Right atrium auricular region (tissue), 2 donors: ENCODE data around the gene PRR16. TPM values are rescaled to one million over a fixed set of nuclear protein-coding genes. Genes with fewer than 3 reads are reported as not detected.
A peak's percentile ranks its signal among the peaks of the same experiment; 100 is the strongest.

ENCODE experiments used
- DNase-seq: peaks from one replicate; pipeline ENCODE4 v3.0.0-alpha.2; 2019; ENCODE audit warnings: low spot score
- H3K27ac ChIP-seq, 2 donors: fragments of 200-600 bp; sonication (generic); 1 replicate in 1 of 2; 2 replicates in 1 of 2; pipeline ENCODE4 v1.5.1; 2016 to 2019
- H3K27me3 ChIP-seq, 2 donors: fragments of 200-600 bp; sonication (generic); one replicate each; pipeline versions ENCODE4 v1.5.1 to v1.6.0; 2017 to 2019
- H3K36me3 ChIP-seq: fragments of 200-600 bp; sonication (generic); one replicate; pipeline ENCODE4 v1.5.1; 2016
- H3K4me1 ChIP-seq, 2 donors: fragments of 200-600 bp; sonication (generic); one replicate each; pipeline versions ENCODE4 v1.5.1 to v1.6.0; 2017 to 2019
- H3K4me3 ChIP-seq, 2 donors: fragments of 200-600 bp; sonication (generic); 1 replicate in 1 of 2; 2 replicates in 1 of 2; pipeline ENCODE4 v1.5.1; 2017 to 2019; ENCODE audit warnings: mild to moderate bottlenecking in 1 of 2, moderate library complexity in 1 of 2
- H3K9me3 ChIP-seq, 2 donors: fragments of 200-600 bp; sonication (generic); one replicate each; pipeline ENCODE4 v1.5.1; 2019
- CTCF ChIP-seq, 2 donors: fragments of 200-600 bp; sonication (generic); IDR thresholded peaks; one replicate each; pipeline ENCODE4 v1.5.1; 2019; ENCODE audit warnings: antibody characterized with exemption in 2 of 2
- total RNA-seq, 2 donors: library from RNA; depleted of rRNA; stranded (reverse); fragments of >200 nt; gene quantifications; one replicate each; pipeline ENCODE4 v1.1.0, GENCODE V29; 2016

The PRR16 gene
- total RNA-seq, 2 donors from 2014 or later, result 1.7 to 6.3 TPM

- Histone ChIP-seq H3K27me3 (no peaks in the 10 kb centered on the region), H3K4me1 (peaks cover 0 to 15% of the 10 kb centered on the region in 2 donors), H3K36me3 (no peaks in the 10 kb centered on the region), H3K27ac (no peak overlapping the region), H3K4me3 (no peak overlapping the region), H3K9me3 (no peaks in the 10 kb centered on the region)
- no peak for TF ChIP-seq CTCF (IDR thresholded peaks at IDR 0.05)
- DNase-seq, result no peak
Observed at GRCh38 chr5:120463006-120463680, 957 bp upstream of the PRR16 start.

GRCh38 chr5:120464627-120465435 is 731 bp downstream of the PRR16 start:
- Histone ChIP-seq H3K4me1 (peaks cover 0 to 15% of the 10 kb centered on the region in 2 donors), H3K36me3 (no peaks in the 10 kb centered on the region), H3K27me3 (no peaks in the 10 kb centered on the region), H3K4me3 (peak overlapping the region; percentile 59 to 65), H3K27ac (peak overlapping the region; percentile 66 to 89), H3K9me3 (no peaks in the 10 kb centered on the region)
- peak; percentile 58 for DNase-seq
- no peak for TF ChIP-seq CTCF (IDR thresholded peaks at IDR 0.05)

GRCh38 chr5:120465436-120465961 is 1.4 kb downstream of the PRR16 start:
- no peaks in the 10 kb centered on the region for H3K27me3 ChIP-seq
- no peak for DNase-seq
- no peak for TF ChIP-seq CTCF (IDR thresholded peaks at IDR 0.05)
- H3K9me3 ChIP-seq, result no peaks in the 10 kb centered on the region
- peaks cover 0 to 15% of the 10 kb centered on the region in 2 donors for H3K4me1 ChIP-seq
- H3K4me3 ChIP-seq, result peak overlapping the region; percentile 59 to 65
- H3K27ac ChIP-seq, result peak overlapping the region; percentile 66 to 89
- no peaks in the 10 kb centered on the region for H3K36me3 ChIP-seq

GRCh38 chr5:120466341-120467006 is 2.4 kb downstream of the PRR16 start:
- Histone ChIP-seq H3K4me1 (peaks cover 0 to 15% of the 10 kb centered on the region in 2 donors), H3K27ac (peak overlapping the region in 1 of 2 donors; percentile 89), H3K9me3 (no peaks in the 10 kb centered on the region), H3K36me3 (no peaks in the 10 kb centered on the region), H3K4me3 (peak overlapping the region in 1 of 2 donors; percentile 65), H3K27me3 (no peaks in the 10 kb centered on the region)
- TF ChIP-seq CTCF (IDR thresholded peaks at IDR 0.05), result no peak
- no peak for DNase-seq

- no peak for DNase-seq
- no peaks in the 10 kb centered on the region for H3K36me3 ChIP-seq
- no peak overlapping the region for H3K27ac ChIP-seq
- H3K4me1 ChIP-seq, result peaks cover 0 to 6% of the 10 kb centered on the region in 2 donors
- H3K27me3 ChIP-seq, result no peaks in the 10 kb centered on the region
- H3K4me3 ChIP-seq, result no peak overlapping the region
- H3K9me3 ChIP-seq, result no peaks in the 10 kb centered on the region
- TF ChIP-seq CTCF (IDR thresholded peaks at IDR 0.05), result no peak
Observed at GRCh38 chr5:120471971-120472370, 7.9 kb downstream of the PRR16 start.
